DOHH2 (cell line): ENCODE measurements around the gene RGS16.

ENCODE experiments used
- H3F3A ChIP-seq: fragments of 200-600 bp; sonication (generic), shearing (Covaris generic); 2 replicates; pipeline ENCODE4 v1.6.0; 2016; ENCODE audit warnings: antibody characterized with exemption, mild to moderate bottlenecking; ENCODE audit not compliant: control insufficient read depth, insufficient read depth
- H3K27ac ChIP-seq: fragments of 200-600 bp; sonication (generic); 2 replicates; pipeline ENCODE4 v1.5.1; 2014; ENCODE audit warnings: low read depth, mild to moderate bottlenecking, low read length, moderate library complexity
- H3K27me3 ChIP-seq: fragments of 200-600 bp; sonication (generic); 2 replicates; pipeline ENCODE4 v1.6.1; 2014; ENCODE audit warnings: mild to moderate bottlenecking, low read length, mixed read lengths; ENCODE audit not compliant: control insufficient read depth
- H3K36me3 ChIP-seq: fragments of 200-600 bp; sonication (generic); 2 replicates; pipeline ENCODE4 v1.6.1; 2014; ENCODE audit warnings: mild to moderate bottlenecking, low read length, moderate library complexity, mixed read lengths; ENCODE audit not compliant: control insufficient read depth
- H3K4me1 ChIP-seq: fragments of 200-600 bp; sonication (generic); 2 replicates; pipeline ENCODE4 v1.6.1; 2014; ENCODE audit warnings: mild to moderate bottlenecking, low read length, mixed read lengths; ENCODE audit not compliant: control insufficient read depth
- H3K4me2 ChIP-seq: fragments of 200-600 bp; sonication (generic); 2 replicates; pipeline ENCODE4 v1.6.0; 2014; ENCODE audit warnings: mild to moderate bottlenecking, low read length, moderate library complexity
- H3K4me3 ChIP-seq: fragments of 200-600 bp; sonication (generic); 2 replicates; pipeline ENCODE4 v1.5.1; 2014; ENCODE audit warnings: mild to moderate bottlenecking, low read length, mixed read lengths
- H3K79me2 ChIP-seq: fragments of 200-600 bp; sonication (generic); 2 replicates; pipeline ENCODE4 v1.6.1; 2014; ENCODE audit warnings: mild to moderate bottlenecking, low read length, mixed read lengths; ENCODE audit not compliant: control insufficient read depth
- H3K9me2 ChIP-seq: fragments of 200-600 bp; sonication (generic); replicated peaks from 2 replicates; pipeline ENCODE4 v1.6.1; 2014; ENCODE audit warnings: mild to moderate bottlenecking, low read length, mixed read lengths; ENCODE audit not compliant: control insufficient read depth
- H3K9me3 ChIP-seq: fragments of 200-600 bp; sonication (generic); 2 replicates; pipeline ENCODE4 v1.6.1; 2014; ENCODE audit warnings: antibody characterized with exemption, low read length, mixed read lengths; ENCODE audit not compliant: control insufficient read depth, insufficient read depth
- H4K20me1 ChIP-seq: fragments of 200-600 bp; sonication (generic); 2 replicates; pipeline ENCODE4 v1.6.0; 2014; ENCODE audit warnings: low read depth, mild to moderate bottlenecking, antibody characterized with exemption, low read length, moderate library complexity; ENCODE audit not compliant: control insufficient read depth, insufficient read depth
- EZH2phosphoT487 ChIP-seq: fragments of 200-600 bp; sonication (generic); IDR thresholded peaks from 2 replicates; pipeline ENCODE4 v1.6.1; 2017; ENCODE audit warnings: borderline replicate concordance, mild to moderate bottlenecking, antibody characterized with exemption, low read length, moderate library complexity, mixed read lengths
- TF ChIP-seq, protein P1 (sequence below): fragments of 200-600 bp; sonication (generic); IDR thresholded peaks from one replicate; pipeline ENCODE4 v1.5.1; 2014; ENCODE audit warnings: antibody characterized with exemption, mild to moderate bottlenecking, low read depth, low read length; ENCODE audit not compliant: poor library complexity, severe bottlenecking

Gene RGS16

DNA sequence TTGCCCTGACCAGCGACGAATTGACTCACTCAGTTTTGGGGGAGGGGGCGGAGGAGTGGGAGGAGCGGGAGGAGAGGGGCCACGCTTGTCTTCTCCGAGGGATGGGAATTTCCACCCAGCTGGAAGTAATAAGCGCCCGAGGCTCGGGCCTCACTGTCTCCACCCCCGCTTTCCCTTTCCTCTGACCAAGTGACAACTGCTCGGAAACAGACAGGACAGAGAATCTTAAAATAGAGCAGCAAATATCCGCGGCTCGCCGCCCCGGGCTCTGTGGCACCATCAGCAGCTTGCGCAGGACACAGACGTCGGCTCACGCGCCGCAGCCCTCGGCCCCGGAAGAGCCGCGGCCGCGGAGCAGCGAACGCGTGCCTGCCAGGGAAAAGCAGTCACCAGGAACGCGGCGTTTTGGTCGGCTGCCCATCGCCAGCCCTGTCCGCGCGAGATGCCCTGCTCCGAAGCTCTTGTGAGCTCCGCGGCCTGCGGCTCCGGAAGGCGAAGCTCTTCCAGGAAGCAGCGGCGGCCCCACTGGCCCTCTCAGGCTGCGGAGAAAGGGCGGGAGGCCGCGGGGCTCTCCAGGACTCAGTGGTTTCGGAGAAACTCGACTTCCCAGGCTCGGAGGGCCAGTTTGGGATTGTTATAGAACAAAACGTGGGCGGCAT is 10.7 kb upstream of the RGS16 start:
- H3K4me3 ChIP-seq, result peak overlapping the region; percentile 74
- H3F3A ChIP-seq, result peaks cover 25% of the 10 kb centered on the region
- peak overlapping the region; percentile 96 for H3K4me2 ChIP-seq
- TF ChIP-seq EZH2phosphoT487, result no peak
- TF ChIP-seq, protein P1, sequence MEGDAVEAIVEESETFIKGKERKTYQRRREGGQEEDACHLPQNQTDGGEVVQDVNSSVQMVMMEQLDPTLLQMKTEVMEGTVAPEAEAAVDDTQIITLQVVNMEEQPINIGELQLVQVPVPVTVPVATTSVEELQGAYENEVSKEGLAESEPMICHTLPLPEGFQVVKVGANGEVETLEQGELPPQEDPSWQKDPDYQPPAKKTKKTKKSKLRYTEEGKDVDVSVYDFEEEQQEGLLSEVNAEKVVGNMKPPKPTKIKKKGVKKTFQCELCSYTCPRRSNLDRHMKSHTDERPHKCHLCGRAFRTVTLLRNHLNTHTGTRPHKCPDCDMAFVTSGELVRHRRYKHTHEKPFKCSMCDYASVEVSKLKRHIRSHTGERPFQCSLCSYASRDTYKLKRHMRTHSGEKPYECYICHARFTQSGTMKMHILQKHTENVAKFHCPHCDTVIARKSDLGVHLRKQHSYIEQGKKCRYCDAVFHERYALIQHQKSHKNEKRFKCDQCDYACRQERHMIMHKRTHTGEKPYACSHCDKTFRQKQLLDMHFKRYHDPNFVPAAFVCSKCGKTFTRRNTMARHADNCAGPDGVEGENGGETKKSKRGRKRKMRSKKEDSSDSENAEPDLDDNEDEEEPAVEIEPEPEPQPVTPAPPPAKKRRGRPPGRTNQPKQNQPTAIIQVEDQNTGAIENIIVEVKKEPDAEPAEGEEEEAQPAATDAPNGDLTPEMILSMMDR, result no peak
- no peaks in the 10 kb centered on the region for H3K9me3 ChIP-seq
- H3K27me3 ChIP-seq, result 0 out of 2 replicates have a peak, but pooled peaks cover 5% of the 10 kb centered on the region
- H3K36me3 ChIP-seq, result no peaks in the 10 kb centered on the region
- no peaks in the 10 kb centered on the region for H3K9me2 ChIP-seq
- H3K27ac ChIP-seq, result peak overlapping the region; percentile 76
- H3K79me2 ChIP-seq, result no peaks in the 10 kb centered on the region
- H4K20me1 ChIP-seq, result no peaks in the 10 kb centered on the region
- peaks cover 86% of the 10 kb centered on the region for H3K4me1 ChIP-seq

DNA sequence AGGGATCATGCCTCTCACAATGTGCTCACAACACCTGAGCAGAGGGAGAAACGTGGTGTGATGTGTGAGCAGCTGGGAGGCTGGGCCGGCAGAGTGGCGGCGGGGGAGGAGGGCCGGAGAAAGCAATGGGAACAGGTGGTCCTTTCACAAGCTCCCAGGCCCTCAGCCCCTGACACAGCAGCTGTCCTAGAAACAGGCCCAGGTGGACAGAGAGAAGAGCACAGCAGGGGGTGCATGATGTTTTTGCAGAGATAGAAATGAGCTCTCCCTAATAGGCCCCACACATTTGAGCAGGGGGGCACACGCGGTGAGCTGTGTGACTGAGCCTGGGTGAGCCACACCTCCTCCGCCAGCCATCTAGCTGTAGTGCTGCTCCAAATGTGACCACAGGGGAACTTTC is 7.6 kb upstream of the RGS16 start:
- Histone ChIP-seq H3K4me2 (no peak overlapping the region), H3K79me2 (no peaks in the 10 kb centered on the region), H3K4me3 (no peak overlapping the region), H3K4me1 (peaks cover 72% of the 10 kb centered on the region), H3K9me2 (no peaks in the 10 kb centered on the region), H3K9me3 (no peaks in the 10 kb centered on the region), H3K27ac (no peak overlapping the region), H4K20me1 (no peaks in the 10 kb centered on the region), H3K36me3 (no peaks in the 10 kb centered on the region), H3F3A (peaks cover 11% of the 10 kb centered on the region), H3K27me3 (0 out of 2 replicates have a peak, but pooled peaks cover 5% of the 10 kb centered on the region)
- no peak for TF ChIP-seq EZH2phosphoT487

DNA sequence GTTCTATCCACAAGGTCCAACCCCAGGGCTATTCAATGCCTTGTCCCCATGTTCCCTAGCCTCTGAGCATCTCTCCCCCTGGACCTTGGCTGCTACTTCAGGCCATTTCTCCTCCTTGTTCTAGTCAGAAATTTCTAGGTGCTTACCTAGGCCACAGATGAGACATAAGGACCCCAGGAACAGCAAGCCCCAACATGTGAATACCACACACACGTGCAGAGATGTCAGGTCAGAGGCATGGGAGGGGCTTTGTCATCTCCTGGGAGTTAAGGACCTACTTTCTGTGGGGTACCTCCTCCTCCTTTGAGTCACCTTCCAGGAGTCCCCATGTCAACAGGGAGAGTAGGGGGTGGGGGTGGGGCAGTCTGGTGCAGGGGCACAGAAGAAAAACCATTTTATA is 7.1 kb upstream of the RGS16 start:
- no peaks in the 10 kb centered on the region for H3K9me2 ChIP-seq
- no peaks in the 10 kb centered on the region for H3K9me3 ChIP-seq
- no peaks in the 10 kb centered on the region for H4K20me1 ChIP-seq
- no peaks in the 10 kb centered on the region for H3K36me3 ChIP-seq
- H3K27me3 ChIP-seq, result 0 out of 2 replicates have a peak, but pooled peaks cover 5% of the 10 kb centered on the region
- H3K79me2 ChIP-seq, result no peaks in the 10 kb centered on the region
- peaks cover 8% of the 10 kb centered on the region for H3F3A ChIP-seq
- H3K4me2 ChIP-seq, result no peak overlapping the region
- no peak overlapping the region for H3K27ac ChIP-seq
- TF ChIP-seq, protein P1, result no peak
- no peak for TF ChIP-seq EZH2phosphoT487
- H3K4me1 ChIP-seq, result peaks cover 68% of the 10 kb centered on the region
- no peak overlapping the region for H3K4me3 ChIP-seq

DNA sequence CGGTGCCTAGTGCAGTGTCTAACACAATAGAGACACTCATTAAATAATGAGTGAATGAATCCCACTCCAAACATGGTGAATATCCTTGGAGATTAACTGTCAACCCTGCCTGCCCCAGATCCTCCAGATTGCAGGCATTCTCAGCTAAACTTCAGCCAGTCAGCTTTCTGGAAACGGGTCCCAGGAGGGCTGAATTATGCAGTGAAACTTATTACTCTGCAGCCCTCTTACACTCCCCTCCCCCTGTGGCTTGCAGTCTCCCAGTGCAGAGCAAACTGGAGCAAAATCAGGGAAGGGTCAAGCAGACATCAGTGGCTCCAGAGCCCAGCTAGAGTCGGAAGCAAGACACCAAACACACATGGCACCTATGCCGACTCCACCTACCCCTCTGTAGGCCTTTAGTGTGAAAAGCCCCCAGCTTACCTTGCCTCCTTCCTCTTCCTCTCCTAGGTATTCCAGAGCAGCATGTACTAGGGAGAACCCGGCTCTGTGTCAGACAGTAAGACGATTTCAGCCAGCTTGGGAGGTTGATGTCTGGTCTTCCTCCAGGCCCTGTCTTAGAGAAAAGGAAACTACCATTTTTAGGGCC is 6.5 kb upstream of the RGS16 start:
- H3K4me1 ChIP-seq, result peaks cover 62% of the 10 kb centered on the region
- no peaks in the 10 kb centered on the region for H3K79me2 ChIP-seq
- no peaks in the 10 kb centered on the region for H3K9me3 ChIP-seq
- H3K36me3 ChIP-seq, result no peaks in the 10 kb centered on the region
- H3K4me2 ChIP-seq, result no peak overlapping the region
- H3K4me3 ChIP-seq, result no peak overlapping the region
- 0 out of 2 replicates have a peak, but pooled peaks cover 5% of the 10 kb centered on the region for H3K27me3 ChIP-seq
- no peak overlapping the region for H3K27ac ChIP-seq
- no peaks in the 10 kb centered on the region for H4K20me1 ChIP-seq
- TF ChIP-seq, protein P1, result no peak
- TF ChIP-seq EZH2phosphoT487, result no peak
- H3F3A ChIP-seq, result peaks cover 5% of the 10 kb centered on the region
- H3K9me2 ChIP-seq, result no peaks in the 10 kb centered on the region
